HEK293 (cell line): Measurements from ENCODE around the gene URGCP.

Source experiments
- MYNN ChIP-seq: fragments of 450-650 bp; formaldehyde crosslinking; IDR thresholded peaks from 2 replicates; pipeline ENCODE4 v1.5.1; 2016; ENCODE audit warnings: missing biosample characterization, missing genetic modification characterization, borderline replicate concordance
- MZF1 ChIP-seq: fragments of 450-650 bp; formaldehyde crosslinking; IDR thresholded peaks from 2 replicates; pipeline ENCODE4 v1.5.1; 2017; ENCODE audit warnings: missing biosample characterization, missing genetic modification characterization, borderline replicate concordance
- ZNF184 ChIP-seq: fragments of 450-650 bp; IDR thresholded peaks from 2 replicates; pipeline ENCODE4 v1.5.1; 2018; ENCODE audit warnings: missing biosample characterization, mild to moderate bottlenecking, missing genetic modification characterization
- ZNF274 ChIP-seq, 2 experiments: fragments of 200-500 bp in 1 of 2; fragments of 450-650 bp in 1 of 2; sonication (Bioruptor generic) in 1 of 2; formaldehyde crosslinking in 1 of 2; IDR thresholded peaks; 2 replicates each; pipeline versions ENCODE4 v1.5.1 to v1.6.1; 2014 to 2016; ENCODE audit warnings: borderline replicate concordance in 1 of 2, inconsistent platforms in 1 of 2, low read length in 1 of 2, missing biosample characterization in 1 of 2, missing genetic modification characterization in 1 of 2
- TF ChIP-seq, protein P1 (sequence below): fragments of 450-650 bp; formaldehyde crosslinking; IDR thresholded peaks from 2 replicates; pipeline ENCODE4 v1.5.1; 2016; ENCODE audit warnings: missing biosample characterization, missing genetic modification characterization

DNA sequence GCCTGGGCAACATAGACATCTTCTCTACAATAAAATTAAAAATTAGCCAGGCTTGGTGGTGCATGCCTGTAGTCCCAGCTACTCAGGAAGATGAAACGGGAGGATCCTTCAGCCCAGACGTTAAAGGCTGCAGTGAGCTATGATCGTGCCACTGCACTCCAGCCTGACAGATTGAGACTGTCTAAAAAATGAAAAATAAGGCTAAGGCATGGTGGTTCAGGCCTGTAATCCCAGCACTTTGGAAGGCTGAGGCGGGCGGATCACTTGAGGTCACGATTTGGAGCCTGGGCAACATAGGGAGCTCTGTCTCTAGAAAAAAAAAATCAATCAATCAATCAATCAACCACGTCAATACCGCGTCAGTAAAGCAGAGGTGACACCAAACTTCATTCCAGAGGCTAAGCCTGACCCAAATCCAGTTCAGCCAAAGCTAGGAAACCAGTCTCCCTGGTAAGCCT, 68.2 kb downstream of the URGCP start:
- no peak for TF ChIP-seq ZNF184 (tag by site-specific recombination)
- no peak for TF ChIP-seq MZF1 (tag by site-specific recombination)
- no peak for TF ChIP-seq ZNF274 (IDR thresholded peaks at IDR 0.05; ENCODE audit: low read length)
- TF ChIP-seq ZNF274 (tag by site-specific recombination; IDR thresholded peaks at IDR 0.05; ENCODE audit: borderline replicate concordance) = no peak
- TF ChIP-seq, protein P1, sequence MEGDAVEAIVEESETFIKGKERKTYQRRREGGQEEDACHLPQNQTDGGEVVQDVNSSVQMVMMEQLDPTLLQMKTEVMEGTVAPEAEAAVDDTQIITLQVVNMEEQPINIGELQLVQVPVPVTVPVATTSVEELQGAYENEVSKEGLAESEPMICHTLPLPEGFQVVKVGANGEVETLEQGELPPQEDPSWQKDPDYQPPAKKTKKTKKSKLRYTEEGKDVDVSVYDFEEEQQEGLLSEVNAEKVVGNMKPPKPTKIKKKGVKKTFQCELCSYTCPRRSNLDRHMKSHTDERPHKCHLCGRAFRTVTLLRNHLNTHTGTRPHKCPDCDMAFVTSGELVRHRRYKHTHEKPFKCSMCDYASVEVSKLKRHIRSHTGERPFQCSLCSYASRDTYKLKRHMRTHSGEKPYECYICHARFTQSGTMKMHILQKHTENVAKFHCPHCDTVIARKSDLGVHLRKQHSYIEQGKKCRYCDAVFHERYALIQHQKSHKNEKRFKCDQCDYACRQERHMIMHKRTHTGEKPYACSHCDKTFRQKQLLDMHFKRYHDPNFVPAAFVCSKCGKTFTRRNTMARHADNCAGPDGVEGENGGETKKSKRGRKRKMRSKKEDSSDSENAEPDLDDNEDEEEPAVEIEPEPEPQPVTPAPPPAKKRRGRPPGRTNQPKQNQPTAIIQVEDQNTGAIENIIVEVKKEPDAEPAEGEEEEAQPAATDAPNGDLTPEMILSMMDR (tag by site-specific recombination) = no peak
- TF ChIP-seq MYNN = no peak
